Fibroblast of lung (primary cell): ENCODE measurements around the gene TSSK2.

Experiments
- CTCF ChIP-seq, 2 donors: IDR thresholded peaks in 1 of 2; conservative IDR thresholded peaks in 1 of 2; 1 replicate in 1 of 2; 2 replicates in 1 of 2; pipeline ENCODE4 v1.5.1; 2011 to 2012; ENCODE audit warnings: low read length in 2 of 2, control low read depth in 1 of 2, inconsistent platforms in 1 of 2, low read depth in 1 of 2, mild to moderate bottlenecking in 1 of 2
- EZH2 ChIP-seq: IDR thresholded peaks from 2 replicates; pipeline ENCODE4 v1.5.1; 2012; ENCODE audit warnings: low read length, control low read depth, mild to moderate bottlenecking; ENCODE audit errors: missing control alignments

- TF ChIP-seq EZH2: no peak
- TF ChIP-seq CTCF (conservative IDR thresholded peaks at IDR 0.05 in 1 of 2, IDR thresholded peaks at IDR 0.05 in 1 of 2; ENCODE audit: low read depth in 1 of 2, low read length in 2 of 2): no peak
Observed at GRCh38 chr22:19138217-19139000, 7.3 kb downstream of the TSSK2 start.
